ENCODE data around the gene SMAP1.

Gene SMAP1

DNA sequence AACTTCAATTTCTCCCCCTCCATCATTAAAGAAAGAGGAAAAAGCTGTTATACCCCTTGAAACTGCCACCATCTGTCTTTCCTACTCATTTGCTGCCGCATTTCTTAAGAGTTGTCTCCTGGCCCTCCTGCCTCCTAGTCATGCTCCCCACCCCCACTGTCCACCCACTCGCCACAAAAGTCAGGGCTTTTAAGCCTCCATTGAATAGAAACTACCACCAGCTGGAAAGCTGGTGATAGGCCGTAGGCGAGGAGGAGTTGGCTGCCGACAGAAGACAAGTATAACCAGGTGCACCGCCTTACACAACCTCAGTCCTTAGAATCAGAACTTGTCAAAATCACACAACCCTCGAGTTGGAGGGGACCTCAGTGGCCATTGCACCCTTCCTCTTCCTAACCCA, 221.6 kb downstream of the SMAP1 start:
- DNase-seq = no peak

GRCh38 chr6:70894001-70894400, 226.3 kb downstream of the SMAP1 start:
- DNase-seq = no peak

DNA sequence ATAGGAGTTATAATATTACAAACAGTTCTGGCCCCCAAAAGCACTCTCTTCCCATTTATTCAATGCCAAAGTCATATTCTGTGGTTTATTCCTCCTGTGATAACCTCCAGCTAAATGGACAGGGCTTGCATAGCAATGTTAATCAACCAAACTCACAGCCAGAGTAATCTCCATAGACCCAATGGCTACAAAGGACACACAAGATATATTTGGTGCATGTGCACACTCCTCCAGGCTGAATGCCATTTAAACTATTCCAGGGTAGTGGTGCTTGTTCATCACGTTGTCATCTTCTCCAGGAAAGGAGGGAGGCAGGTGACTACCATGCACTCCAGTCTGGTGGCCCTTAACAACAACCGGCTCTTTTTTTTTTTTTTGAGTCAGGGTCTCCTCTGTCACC, 232.4 kb downstream of the SMAP1 start:
- DNase-seq = no peak

DNA sequence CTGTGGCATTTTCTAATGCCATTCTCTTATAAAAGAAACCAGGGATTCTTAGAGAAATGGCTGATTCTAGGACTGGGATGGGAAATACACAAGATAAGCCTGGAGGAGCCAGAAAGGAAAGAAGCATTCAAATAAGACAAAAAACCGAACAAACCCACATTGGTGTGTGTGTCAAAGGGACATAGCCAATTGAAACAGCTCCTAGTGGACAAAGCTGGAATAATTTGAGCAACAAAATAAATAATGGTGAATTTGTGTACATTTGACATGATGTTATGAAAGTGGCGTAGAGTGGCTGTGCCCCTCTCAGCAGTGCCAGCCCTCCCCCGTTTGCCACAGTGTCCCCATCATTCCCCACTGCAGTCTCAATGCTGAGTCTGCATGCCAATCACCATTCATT, 233.6 kb downstream of the SMAP1 start:
- DNase-seq = no peak

- DNase-seq = no peak
These were observed 236.2 kb downstream of the SMAP1 start for GRCh38 chr6:70903665-70904452.

- no peak for DNase-seq
These were observed 238.1 kb downstream of the SMAP1 start for GRCh38 chr6:70905742-70906141.

Data from hypothalamus (tissue), 51 donors.